Neural cell (in vitro differentiated cells): ENCODE measurements around the gene RAB5A.

Source experiments
- EP300 ChIP-seq: fragments of 450-650 bp; conservative IDR thresholded peaks from 2 replicates; pipeline ENCODE4 v1.6.1; 2014; ENCODE audit warnings: antibody characterized with exemption, mild to moderate bottlenecking, moderate library complexity; ENCODE audit not compliant: poor library complexity, severe bottlenecking
- REST ChIP-seq: IDR thresholded peaks from 2 replicates; pipeline ENCODE4 v1.6.1; 2012; ENCODE audit warnings: borderline replicate concordance
- TF ChIP-seq, protein P1 (sequence below): fragments of 450-650 bp; IDR thresholded peaks from 2 replicates; pipeline ENCODE4 v1.5.1; 2014; ENCODE audit warnings: antibody characterized with exemption, mild to moderate bottlenecking, moderate library complexity; ENCODE audit not compliant: poor library complexity, severe bottlenecking

DNA sequence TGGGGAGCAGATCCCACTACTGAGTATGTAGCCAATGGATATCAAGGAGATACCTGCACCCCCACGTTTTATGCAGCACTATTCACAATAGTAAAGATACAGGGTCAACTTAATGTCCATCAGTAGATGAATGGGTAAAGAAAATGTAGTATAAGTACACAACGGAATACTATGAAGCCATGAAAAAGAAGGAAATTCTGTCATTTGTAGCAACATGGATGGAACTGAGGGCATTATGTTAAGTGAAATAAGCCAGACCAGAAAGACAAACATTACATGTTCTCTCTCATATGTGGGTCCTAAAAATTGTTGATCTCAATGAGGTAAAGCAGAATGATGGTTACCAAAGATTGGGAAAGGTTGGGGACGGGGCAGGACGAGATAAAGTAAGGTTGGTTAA lies 50.6 kb downstream of the RAB5A start:
- TF ChIP-seq, protein P1, sequence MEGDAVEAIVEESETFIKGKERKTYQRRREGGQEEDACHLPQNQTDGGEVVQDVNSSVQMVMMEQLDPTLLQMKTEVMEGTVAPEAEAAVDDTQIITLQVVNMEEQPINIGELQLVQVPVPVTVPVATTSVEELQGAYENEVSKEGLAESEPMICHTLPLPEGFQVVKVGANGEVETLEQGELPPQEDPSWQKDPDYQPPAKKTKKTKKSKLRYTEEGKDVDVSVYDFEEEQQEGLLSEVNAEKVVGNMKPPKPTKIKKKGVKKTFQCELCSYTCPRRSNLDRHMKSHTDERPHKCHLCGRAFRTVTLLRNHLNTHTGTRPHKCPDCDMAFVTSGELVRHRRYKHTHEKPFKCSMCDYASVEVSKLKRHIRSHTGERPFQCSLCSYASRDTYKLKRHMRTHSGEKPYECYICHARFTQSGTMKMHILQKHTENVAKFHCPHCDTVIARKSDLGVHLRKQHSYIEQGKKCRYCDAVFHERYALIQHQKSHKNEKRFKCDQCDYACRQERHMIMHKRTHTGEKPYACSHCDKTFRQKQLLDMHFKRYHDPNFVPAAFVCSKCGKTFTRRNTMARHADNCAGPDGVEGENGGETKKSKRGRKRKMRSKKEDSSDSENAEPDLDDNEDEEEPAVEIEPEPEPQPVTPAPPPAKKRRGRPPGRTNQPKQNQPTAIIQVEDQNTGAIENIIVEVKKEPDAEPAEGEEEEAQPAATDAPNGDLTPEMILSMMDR: no peak
- TF ChIP-seq REST: no peak
- no peak for TF ChIP-seq EP300
